GM18498 (cell line): Measurements from ENCODE around the gene FGGY.

Experiments
- ATAC-seq: cut with Tn5 transposase; IDR thresholded peaks from one replicate; pipeline ENCODE4 v1.9.1; 2021; ENCODE audit warnings: mild to moderate bottlenecking, moderate library complexity; ENCODE audit not compliant: unreplicated experiment

The FGGY gene

DNA sequence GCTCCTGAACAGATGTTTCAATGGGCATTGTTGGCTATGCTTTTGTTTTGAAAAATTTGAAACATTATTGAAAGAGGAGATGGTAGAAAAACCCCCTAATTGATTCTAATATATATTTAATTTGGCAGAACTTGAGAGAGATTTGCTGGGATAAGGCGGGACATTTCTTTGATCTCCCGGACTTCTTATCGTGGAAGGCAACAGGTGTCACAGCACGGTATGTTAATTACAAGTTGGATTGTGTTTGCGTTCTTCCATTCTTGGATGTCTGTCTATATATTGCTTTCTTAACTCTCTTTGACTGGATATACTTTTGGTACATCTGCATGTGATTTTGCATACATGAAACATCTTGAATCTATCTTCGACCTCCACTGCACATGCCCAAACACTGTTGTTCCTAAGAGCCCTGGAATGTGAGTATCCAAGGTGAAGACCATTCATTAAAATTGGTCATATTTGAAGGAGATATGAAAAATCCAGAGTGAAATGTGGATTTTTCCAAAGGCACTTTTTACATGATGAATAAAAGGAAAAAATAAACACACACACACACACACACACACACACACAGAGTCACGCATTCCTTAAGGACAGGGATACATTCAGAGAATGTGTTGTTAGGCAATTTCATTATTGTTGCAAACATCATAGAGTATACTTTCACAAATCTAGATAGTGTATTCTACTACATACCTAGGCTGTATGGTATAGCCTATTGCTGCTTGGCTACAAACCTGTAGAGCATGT is 81.9 kb downstream of the FGGY start:
- ATAC-seq = no peak

GRCh38 chr1:59379371-59379728 is 82.5 kb downstream of the FGGY start:
- no peak for ATAC-seq

DNA sequence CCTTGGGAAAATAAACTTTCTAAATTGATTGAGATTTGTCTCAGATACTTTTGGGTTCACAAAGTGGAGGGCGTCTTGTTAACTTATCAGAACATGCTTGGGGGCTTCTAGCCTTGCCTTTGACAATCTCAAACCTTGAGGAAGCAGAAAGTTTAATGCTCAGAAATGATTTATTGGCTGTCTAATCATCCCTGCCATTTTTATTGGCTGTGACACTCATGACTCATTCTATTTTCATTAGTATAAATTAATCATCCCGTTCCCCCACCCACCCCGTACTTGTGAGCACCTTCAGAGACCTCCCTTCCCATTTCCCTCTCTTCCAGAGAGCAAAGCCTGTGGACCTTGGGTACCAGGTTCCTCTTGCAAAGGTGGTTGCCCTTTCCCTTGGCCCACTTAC is 87.1 kb downstream of the FGGY start:
- ATAC-seq = no peak

GRCh38 chr1:59384443-59384842 is 87.5 kb downstream of the FGGY start:
- ATAC-seq = no peak

- no peak for ATAC-seq
Measured at GRCh38 chr1:59388191-59388590, 91.3 kb downstream of the FGGY start.

DNA sequence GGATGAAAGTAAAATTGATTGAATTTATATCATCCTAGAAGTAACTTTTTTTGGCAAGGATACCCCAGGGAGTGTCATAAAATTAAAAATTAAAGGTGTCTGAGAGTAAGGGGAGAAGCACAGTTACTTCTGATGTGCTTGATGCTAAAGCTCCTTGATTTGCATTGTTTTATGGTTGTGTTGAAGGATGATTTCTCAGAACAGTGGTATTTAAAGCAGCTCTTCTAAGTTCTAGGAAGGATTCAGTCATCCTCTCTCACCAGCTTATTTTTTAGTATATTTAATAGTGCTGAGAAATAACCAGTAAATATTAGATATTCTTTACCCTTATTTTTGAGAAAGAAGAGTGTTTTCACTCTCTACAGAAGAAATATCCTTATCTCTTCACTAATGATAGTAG is 93.0 kb downstream of the FGGY start:
- no peak for ATAC-seq

- ATAC-seq = no peak
Measured at GRCh38 chr1:59390307-59390706, 93.4 kb downstream of the FGGY start.

GRCh38 chr1:59391212-59392179 is 94.6 kb downstream of the FGGY start:
- ATAC-seq = peak; percentile 54

DNA sequence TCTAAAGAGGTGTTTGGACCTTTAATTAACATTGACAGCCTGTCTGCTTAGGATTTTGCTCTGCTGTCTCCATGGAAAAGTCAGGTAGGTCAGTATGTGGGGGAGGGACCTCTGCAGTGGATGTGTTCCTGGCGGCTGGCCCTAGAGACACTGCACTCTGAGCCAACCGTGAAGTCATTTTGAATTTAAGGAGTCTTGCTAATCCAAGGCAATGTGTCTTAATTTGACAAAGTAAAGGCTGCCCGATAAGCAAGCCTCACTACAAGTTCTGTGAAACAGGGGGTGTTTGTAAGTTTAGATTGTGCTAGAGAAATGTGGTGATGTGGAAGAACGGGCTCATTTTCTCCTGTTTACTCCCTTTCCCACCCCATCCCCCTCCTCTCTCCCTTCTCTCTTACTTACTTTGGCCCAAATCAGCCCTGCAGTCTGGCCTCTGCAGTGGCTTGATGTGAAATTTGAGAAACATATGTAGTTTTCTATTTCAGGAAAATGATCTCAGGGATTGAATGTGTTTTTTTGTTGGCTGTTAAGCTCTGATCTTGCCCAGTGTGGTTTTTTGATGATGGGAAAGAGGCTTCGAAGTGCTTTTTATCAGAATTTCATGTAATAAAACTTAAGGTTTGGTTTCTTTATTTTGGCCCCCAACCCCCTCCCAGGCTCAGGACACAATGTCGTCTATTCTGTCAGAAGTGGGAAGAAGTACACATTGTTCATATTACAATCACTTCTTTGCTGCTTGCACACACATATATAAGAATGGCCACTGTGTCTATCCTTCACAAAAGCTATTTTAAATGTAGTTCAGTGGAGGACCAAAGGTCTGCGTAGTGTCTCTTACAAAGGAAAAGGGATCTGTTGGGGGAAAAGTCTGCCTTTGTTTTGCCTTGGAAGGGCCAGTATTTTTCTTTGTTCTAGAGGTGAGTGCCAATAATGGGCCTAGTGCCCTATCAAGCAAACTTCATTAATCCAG is 96.6 kb downstream of the FGGY start:
- ATAC-seq = no peak

DNA sequence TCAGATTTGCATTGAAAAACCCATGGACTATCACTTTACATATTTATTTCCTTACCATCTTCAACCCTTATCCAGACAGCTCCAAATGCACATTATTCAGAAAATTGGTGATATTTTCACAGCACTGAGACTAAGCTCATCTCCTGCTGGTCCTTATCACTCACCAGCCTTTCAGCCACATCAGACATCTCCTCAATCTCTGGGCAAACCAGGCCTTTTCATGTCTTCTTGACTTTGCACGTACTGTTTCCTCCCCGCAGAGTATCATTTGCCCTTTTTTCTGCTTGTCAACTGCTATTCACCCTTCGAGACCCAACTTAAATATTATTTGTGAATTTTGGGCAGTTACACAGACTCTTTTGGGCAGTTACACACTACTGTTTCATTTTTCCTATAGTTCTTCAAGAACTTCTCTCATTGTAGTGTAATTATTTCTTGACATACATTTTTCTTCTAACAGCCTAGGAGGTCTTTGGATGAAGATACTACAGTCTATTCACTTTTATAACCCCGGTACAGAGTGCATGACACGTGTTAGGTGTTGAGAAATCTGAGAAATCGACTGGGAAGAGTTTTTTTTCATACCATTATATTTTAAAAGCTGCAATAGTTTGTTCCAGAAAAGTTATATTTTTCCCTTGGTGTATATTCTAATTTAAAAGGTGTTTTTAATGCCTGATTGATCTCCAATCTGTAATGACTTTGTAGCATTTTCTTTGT is 98.0 kb downstream of the FGGY start:
- no peak for ATAC-seq

GRCh38 chr1:59396387-59396786 is 99.5 kb downstream of the FGGY start:
- no peak for ATAC-seq

GRCh38 chr1:59397139-59397858 is 100.4 kb downstream of the FGGY start:
- ATAC-seq = no peak

- ATAC-seq = no peak
Measured at GRCh38 chr1:59399642-59400041, 102.7 kb downstream of the FGGY start.

DNA sequence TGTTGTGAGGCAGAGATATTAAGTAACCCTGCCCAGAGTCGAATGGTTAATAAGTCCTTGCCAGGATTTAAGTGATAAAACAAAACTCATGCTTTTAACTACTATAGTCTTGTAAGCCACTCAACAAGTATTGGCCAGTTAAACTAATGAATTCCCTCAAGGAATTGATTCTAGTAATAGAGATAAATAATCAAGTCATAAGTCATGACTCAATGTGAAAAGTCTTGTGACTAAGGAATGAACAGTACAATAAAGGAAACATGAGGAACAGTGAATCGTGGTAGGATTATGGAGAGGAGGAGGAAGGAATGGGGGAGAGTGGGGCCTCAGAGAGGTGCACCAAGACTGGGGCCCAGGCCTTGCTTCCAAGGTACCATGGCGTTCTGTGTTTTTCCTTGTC is 104.7 kb downstream of the FGGY start:
- ATAC-seq = no peak

DNA sequence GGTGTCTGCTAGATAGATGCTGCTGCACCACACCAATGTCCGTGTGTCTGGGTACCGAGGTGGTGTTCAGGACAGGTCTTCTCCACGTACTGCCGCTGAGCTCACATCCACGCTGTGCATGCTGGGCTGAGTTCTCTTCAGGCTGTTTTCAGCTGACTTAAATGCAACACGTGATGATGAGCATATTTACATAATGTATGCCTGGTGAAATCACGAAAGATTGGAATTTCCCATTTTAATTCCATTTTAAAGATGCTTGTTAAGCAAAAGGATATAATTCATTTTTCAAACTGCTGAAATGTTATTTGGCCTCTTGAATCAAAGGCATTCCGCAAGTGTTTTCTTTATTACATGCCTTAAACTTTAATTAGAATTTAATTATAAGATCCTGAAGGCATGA is 107.9 kb downstream of the FGGY start:
- ATAC-seq = no peak

- ATAC-seq = no peak
Measured at GRCh38 chr1:59406437-59407164, 109.7 kb downstream of the FGGY start.

- ATAC-seq = no peak
Measured at GRCh38 chr1:59408608-59409240, 111.8 kb downstream of the FGGY start.

- no peak for ATAC-seq
Measured at GRCh38 chr1:59409549-59409948, 112.7 kb downstream of the FGGY start.

DNA sequence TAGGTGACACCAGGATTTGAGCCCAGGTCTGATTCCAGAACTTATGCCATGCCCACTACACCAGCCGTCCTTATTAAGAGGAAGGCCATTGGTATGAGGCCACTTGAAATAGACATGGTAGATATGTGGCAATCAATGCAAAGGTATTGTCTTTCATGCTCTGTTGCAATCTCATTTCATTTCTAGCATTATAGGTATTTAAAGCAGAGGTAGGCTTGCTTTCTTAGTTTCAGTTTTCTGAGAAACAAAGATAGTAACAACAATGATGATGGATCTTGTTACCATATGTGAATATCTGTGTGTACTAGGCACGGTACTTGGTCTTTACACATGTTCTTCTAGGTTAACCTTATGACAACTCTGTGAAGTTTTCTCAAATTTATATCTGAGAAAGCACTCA is 113.1 kb downstream of the FGGY start:
- peak; percentile 60 for ATAC-seq
